ENCODE results near the gene PRKN.

The PRKN gene

DNA sequence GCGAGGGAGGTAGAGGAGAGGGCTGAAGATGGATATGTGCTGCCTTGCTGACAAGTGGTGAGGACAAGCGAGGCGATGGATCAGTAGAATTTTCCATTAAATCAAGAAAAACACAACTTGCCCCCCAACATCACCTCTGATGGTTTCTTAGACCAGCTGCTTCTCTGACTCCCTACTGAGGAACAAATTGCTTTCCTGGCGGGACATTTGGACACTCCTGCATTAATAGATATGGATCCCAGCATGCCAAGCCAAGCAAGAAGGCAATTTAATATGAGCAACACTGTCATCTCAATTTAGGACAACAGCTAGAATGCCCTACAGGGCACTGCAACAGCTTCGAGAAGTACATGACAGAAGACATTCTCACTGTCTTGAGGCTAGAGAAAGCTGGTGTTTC is 1205.3 kb downstream of the PRKN start:
- in situ Hi-C loops (cut with MboI; ENCODE audit: low sequenced_read_pairs, unreplicated experiment) = no loop called here
- DNase-seq (ENCODE audit: low spot score) = no peak
- TF ChIP-seq, protein P1, sequence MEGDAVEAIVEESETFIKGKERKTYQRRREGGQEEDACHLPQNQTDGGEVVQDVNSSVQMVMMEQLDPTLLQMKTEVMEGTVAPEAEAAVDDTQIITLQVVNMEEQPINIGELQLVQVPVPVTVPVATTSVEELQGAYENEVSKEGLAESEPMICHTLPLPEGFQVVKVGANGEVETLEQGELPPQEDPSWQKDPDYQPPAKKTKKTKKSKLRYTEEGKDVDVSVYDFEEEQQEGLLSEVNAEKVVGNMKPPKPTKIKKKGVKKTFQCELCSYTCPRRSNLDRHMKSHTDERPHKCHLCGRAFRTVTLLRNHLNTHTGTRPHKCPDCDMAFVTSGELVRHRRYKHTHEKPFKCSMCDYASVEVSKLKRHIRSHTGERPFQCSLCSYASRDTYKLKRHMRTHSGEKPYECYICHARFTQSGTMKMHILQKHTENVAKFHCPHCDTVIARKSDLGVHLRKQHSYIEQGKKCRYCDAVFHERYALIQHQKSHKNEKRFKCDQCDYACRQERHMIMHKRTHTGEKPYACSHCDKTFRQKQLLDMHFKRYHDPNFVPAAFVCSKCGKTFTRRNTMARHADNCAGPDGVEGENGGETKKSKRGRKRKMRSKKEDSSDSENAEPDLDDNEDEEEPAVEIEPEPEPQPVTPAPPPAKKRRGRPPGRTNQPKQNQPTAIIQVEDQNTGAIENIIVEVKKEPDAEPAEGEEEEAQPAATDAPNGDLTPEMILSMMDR (IDR thresholded peaks at IDR 0.05; ENCODE audit: borderline replicate concordance, control extremely low read depth, extremely low read depth, insufficient read depth, missing control alignments) = no peak

- in situ Hi-C loops (cut with MboI; ENCODE audit: low sequenced_read_pairs, unreplicated experiment) = no loop called here
- TF ChIP-seq, protein P1 (IDR thresholded peaks at IDR 0.05; ENCODE audit: borderline replicate concordance, control extremely low read depth, extremely low read depth, insufficient read depth, missing control alignments) = no peak
- no peak for DNase-seq (ENCODE audit: low spot score)
Measured at GRCh38 chr6:161511447-161512095, 1216.0 kb downstream of the PRKN start.

- in situ Hi-C loops (cut with MboI; ENCODE audit: low sequenced_read_pairs, unreplicated experiment) = no loop called here
- no peak for DNase-seq (ENCODE audit: low spot score)
- TF ChIP-seq, protein P1 (IDR thresholded peaks at IDR 0.05; ENCODE audit: borderline replicate concordance, control extremely low read depth, extremely low read depth, insufficient read depth, missing control alignments) = no peak
Measured at GRCh38 chr6:161508341-161508740, 1219.2 kb downstream of the PRKN start.

GRCh38 chr6:161507375-161507774 is 1220.2 kb downstream of the PRKN start:
- in situ Hi-C loops (cut with MboI; ENCODE audit: low sequenced_read_pairs, unreplicated experiment) = no loop called here
- TF ChIP-seq, protein P1 (IDR thresholded peaks at IDR 0.05; ENCODE audit: borderline replicate concordance, control extremely low read depth, extremely low read depth, insufficient read depth, missing control alignments) = no peak
- DNase-seq (ENCODE audit: low spot score) = no peak

GRCh38 chr6:161503570-161503969 is 1224.0 kb downstream of the PRKN start:
- TF ChIP-seq, protein P1 (IDR thresholded peaks at IDR 0.05; ENCODE audit: borderline replicate concordance, control extremely low read depth, extremely low read depth, insufficient read depth, missing control alignments) = no peak
- DNase-seq (ENCODE audit: low spot score) = no peak
- in situ Hi-C loops (cut with MboI; ENCODE audit: low sequenced_read_pairs, unreplicated experiment) = no loop called here

- no peak for DNase-seq (ENCODE audit: low spot score)
- TF ChIP-seq, protein P1 (IDR thresholded peaks at IDR 0.05; ENCODE audit: borderline replicate concordance, control extremely low read depth, extremely low read depth, insufficient read depth, missing control alignments) = no peak
- in situ Hi-C loops (cut with MboI; ENCODE audit: low sequenced_read_pairs, unreplicated experiment) = no loop called here
Measured at GRCh38 chr6:161498881-161499280, 1228.7 kb downstream of the PRKN start.

Measured in GM13976 (cell line).